Measurements from ENCODE around the gene C1orf159.

DNA sequence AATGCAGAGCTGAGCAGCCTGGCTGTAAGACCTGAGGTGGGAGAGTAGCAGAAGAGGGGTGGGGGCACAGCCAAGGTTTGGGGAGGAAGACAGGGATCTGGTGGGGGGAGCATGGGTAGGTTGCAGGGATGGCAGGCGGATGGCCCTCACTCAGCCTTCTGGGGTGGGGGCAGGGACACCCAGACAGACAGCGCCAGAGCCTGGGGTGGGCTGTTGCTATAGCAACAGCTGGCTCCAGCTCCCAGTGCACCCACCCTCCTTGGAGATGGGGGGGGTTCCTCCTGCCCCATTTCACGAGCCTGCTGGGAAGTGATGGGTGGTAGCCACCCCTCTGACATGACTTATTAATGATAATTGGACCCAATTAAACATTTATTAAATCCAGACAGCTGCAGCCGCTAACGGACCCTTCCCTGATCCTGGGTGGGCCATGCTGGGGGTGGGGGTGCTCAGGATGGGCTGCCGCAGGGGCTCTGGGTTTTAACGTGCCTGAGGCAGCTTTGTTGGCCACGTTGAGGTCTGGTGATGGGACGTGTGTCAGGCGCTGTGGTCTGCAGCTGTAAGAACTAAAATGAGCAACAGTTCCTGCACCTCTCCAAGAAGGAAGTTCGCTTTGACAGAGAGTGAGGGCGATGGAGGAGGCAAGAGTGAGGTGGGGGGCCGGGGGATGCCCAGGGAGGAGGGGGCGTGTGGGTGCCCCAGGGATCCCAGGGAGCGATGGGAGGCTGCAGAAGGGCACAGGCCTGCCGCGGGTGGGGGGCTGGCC, 76.6 kb downstream of the C1orf159 start:
- TF ChIP-seq, protein P1, sequence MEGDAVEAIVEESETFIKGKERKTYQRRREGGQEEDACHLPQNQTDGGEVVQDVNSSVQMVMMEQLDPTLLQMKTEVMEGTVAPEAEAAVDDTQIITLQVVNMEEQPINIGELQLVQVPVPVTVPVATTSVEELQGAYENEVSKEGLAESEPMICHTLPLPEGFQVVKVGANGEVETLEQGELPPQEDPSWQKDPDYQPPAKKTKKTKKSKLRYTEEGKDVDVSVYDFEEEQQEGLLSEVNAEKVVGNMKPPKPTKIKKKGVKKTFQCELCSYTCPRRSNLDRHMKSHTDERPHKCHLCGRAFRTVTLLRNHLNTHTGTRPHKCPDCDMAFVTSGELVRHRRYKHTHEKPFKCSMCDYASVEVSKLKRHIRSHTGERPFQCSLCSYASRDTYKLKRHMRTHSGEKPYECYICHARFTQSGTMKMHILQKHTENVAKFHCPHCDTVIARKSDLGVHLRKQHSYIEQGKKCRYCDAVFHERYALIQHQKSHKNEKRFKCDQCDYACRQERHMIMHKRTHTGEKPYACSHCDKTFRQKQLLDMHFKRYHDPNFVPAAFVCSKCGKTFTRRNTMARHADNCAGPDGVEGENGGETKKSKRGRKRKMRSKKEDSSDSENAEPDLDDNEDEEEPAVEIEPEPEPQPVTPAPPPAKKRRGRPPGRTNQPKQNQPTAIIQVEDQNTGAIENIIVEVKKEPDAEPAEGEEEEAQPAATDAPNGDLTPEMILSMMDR (conservative IDR thresholded peaks at IDR 0.05; ENCODE audit: low read depth in 2 of 2) = no peak
- TF ChIP-seq EZH2 (IDR thresholded peaks at IDR 0.05; ENCODE audit: low read depth, unreplicated experiment) = no peak
- TF ChIP-seq, protein P2, sequence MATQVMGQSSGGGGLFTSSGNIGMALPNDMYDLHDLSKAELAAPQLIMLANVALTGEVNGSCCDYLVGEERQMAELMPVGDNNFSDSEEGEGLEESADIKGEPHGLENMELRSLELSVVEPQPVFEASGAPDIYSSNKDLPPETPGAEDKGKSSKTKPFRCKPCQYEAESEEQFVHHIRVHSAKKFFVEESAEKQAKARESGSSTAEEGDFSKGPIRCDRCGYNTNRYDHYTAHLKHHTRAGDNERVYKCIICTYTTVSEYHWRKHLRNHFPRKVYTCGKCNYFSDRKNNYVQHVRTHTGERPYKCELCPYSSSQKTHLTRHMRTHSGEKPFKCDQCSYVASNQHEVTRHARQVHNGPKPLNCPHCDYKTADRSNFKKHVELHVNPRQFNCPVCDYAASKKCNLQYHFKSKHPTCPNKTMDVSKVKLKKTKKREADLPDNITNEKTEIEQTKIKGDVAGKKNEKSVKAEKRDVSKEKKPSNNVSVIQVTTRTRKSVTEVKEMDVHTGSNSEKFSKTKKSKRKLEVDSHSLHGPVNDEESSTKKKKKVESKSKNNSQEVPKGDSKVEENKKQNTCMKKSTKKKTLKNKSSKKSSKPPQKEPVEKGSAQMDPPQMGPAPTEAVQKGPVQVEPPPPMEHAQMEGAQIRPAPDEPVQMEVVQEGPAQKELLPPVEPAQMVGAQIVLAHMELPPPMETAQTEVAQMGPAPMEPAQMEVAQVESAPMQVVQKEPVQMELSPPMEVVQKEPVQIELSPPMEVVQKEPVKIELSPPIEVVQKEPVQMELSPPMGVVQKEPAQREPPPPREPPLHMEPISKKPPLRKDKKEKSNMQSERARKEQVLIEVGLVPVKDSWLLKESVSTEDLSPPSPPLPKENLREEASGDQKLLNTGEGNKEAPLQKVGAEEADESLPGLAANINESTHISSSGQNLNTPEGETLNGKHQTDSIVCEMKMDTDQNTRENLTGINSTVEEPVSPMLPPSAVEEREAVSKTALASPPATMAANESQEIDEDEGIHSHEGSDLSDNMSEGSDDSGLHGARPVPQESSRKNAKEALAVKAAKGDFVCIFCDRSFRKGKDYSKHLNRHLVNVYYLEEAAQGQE (IDR thresholded peaks at IDR 0.05; ENCODE audit: unreplicated experiment) = no peak
- no peak for TF ChIP-seq ZNF114 (CRISPR knock-in tag; IDR thresholded peaks at IDR 0.05)
- TF ChIP-seq POLR2AphosphoS5 (IDR thresholded peaks at IDR 0.05; ENCODE audit: low read depth) = no peak
